Upper lobe of left lung (tissue), 4 donors: ENCODE results near the gene CAPN9.

Experiments used
- CTCF ChIP-seq, 6 experiments: fragments of 450-650 bp in 4 of 6; fragments of 200-600 bp in 2 of 6; sonication (generic) in 2 of 6; IDR thresholded peaks; one replicate each; pipeline ENCODE4 v1.5.1; 2016 to 2019; ENCODE audit warnings: antibody characterized with exemption in 6 of 6
- EP300 ChIP-seq, 4 donors: sonication (generic); formaldehyde crosslinking; IDR thresholded peaks; one replicate each; pipeline ENCODE4 v1.5.1; 2017; ENCODE audit warnings: antibody characterized with exemption in 4 of 4, control low read depth in 2 of 4
- POLR2A ChIP-seq, 4 donors: fragments of 450-650 bp; IDR thresholded peaks; one replicate each; pipeline ENCODE4 v1.5.1; 2016 to 2017; ENCODE audit warnings: antibody characterized with exemption in 4 of 4, mild to moderate bottlenecking in 2 of 4
- POLR2AphosphoS5 ChIP-seq, 2 donors: sonication (generic); formaldehyde crosslinking; IDR thresholded peaks; one replicate each; pipeline ENCODE4 v1.5.1; 2017; ENCODE audit warnings: antibody characterized with exemption in 2 of 2

GRCh38 chr1:230800891-230801840, 54.0 kb downstream of the CAPN9 start:
- TF ChIP-seq CTCF (IDR thresholded peaks at IDR 0.05) = no peak
- TF ChIP-seq EP300 (IDR thresholded peaks at IDR 0.05) = no peak
- no peak for TF ChIP-seq POLR2AphosphoS5 (IDR thresholded peaks at IDR 0.05)
- no peak for TF ChIP-seq POLR2A (IDR thresholded peaks at IDR 0.05)
